Subcutaneous adipose tissue (tissue), 4 donors: ENCODE results near the gene NRDE2. TPM values are rescaled to one million over a fixed set of nuclear protein-coding genes. Genes with fewer than 3 reads are reported as not detected.

ENCODE experiments used
- CTCF ChIP-seq: fragments of 450-650 bp; IDR thresholded peaks from one replicate; pipeline ENCODE4 v1.5.1; 2016; ENCODE audit warnings: low read depth, mild to moderate bottlenecking, control low read depth, antibody characterized with exemption, moderate library complexity
- total RNA-seq, 4 donors: library from RNA; depleted of rRNA; stranded (reverse); fragments of >200 nt; gene quantifications; one replicate each; pipeline ENCODE4 v1.1.0, GENCODE V29; 2016

Gene NRDE2
- total RNA-seq, 4 donors from 2014 or later, result 4.7 to 23.7 (median 12.4) TPM

- no peak for TF ChIP-seq CTCF
Measured at GRCh38 chr14:90274808-90275457, 56.8 kb downstream of the NRDE2 start.

DNA sequence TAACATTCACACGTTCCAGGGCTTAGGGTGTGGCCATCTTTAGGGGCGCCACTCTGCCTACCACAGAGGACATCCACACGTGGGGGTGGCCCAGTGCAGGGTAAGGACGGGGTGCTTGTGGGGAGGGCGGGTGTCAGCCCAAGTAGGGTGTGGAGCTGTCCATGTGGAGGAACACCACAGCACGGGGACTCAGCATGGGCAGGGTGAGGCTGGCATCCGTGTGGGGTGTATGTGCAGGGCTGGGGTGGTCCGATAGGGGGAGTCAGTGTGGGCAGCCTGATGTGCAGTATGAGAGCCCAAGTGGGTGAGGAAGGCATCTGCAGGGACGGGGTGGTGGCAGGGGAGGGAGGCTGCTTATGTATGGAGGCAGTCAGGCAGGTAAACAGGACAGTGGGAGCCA, 57.7 kb downstream of the NRDE2 start:
- TF ChIP-seq CTCF, result no peak

DNA sequence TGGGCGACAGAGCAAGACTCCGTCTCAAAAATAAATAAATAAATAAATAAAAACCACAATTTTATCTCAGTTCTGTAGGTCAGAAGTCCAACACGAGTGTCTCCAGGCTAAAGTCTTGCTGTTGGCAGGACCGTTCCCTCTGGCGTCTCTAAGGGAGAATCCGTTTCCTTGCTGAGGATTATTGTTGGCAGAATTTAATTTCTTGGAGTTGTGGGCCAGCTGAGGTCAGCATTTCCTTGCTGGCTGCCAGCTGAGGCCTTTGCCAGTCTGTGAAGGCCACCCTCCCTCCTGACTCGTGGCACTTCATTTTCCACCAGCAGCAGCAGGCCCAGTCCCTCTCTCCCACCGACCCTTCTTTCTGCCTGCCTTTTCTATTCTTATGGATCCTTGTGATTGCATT, 58.2 kb downstream of the NRDE2 start:
- no peak for TF ChIP-seq CTCF

DNA sequence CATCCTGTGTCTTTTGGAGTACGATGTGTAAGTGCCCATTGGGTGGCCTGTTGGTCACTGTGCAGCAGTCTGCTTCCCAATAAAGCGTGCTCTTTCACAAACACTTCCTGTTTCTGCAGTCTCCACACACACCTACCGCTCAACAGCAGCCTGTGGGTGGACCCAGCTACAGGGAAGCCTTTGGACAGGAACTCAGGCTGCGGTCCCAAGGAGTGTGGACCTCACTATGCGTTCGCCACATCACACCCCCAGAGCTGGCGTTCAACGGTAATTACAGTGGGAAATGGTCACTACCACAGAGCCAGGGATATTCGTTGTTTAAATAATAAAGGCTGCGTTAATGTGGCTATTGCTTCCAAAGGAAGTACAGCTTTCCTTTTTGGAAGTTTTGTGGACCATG, 59.2 kb downstream of the NRDE2 start:
- no peak for TF ChIP-seq CTCF

GRCh38 chr14:90268420-90268819, 63.3 kb downstream of the NRDE2 start:
- no peak for TF ChIP-seq CTCF

DNA sequence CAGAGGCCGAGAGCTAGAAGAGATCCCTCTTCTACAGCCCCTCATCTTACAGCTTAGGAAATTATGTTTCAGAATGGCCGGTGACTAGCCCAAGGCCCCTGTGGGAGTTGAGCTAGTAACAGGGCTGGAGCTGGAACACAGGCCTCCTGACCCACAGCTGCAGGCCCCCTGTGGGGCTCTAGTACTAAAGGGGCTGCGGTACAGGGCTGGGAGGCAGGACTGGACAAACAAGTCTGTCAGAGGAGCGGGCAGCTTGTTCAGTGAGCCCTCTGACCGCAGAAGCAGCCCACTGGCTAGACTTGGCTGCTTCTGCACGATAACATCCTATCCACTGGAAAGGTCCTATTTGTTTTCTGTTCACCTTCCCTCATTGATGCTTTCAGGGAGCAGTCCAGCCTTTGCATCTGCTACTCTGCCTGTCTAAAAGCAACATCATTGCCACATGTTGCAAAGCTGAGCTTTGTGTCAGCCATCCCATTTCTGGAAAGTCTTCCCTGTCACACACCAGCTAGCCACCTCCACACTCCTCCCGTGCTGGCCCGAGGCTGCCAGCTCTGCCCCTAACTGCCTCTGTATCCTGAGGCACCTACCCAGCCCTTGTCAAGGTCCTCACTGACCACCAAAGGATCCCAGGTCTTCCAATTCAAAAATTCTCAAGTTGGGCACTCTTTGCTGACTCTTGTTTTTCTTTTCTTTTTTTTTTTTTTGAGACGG, 65.1 kb downstream of the NRDE2 start:
- TF ChIP-seq CTCF, result no peak

DNA sequence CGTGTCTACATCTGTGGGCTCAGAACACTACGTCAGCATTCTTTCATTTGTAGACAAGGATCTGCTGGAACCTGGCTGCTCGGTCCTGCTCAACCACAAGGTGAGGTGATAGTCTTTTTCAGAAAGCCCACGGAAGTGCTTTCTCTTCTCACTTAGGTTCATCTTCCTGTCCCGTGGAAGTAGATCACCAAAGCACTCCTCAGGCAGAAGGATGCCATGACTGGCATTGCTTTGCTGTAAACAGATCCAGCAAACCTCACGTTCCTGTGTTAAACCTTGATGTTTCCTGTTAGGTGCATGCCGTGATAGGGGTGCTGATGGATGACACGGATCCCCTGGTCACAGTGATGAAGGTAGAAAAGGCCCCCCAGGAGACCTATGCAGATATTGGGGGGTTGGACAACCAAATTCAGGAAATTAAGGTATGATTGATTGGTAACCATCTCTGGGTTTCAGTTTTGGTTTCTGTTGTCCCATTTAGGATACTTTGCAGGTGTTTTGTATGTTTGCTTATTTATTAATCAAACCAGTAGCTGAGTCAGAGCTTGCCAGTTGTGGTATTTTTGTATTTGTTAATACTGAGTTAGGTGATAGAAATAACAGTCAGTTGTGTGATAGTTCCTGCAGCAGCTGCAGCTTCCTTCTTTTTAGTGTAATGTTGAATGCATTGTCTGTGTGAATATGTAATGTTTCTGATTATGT, 67.8 kb downstream of the NRDE2 start:
- TF ChIP-seq CTCF, result no peak
